Upper lobe of left lung (tissue), 4 donors: Measurements from ENCODE around the gene CLEC16A.

Experiments
- EP300 ChIP-seq, 4 donors: sonication (generic); formaldehyde crosslinking; IDR thresholded peaks; one replicate each; pipeline ENCODE4 v1.5.1; 2017; ENCODE audit warnings: antibody characterized with exemption in 4 of 4, control low read depth in 2 of 4
- POLR2A ChIP-seq, 4 donors: fragments of 450-650 bp; IDR thresholded peaks; one replicate each; pipeline ENCODE4 v1.5.1; 2016 to 2017; ENCODE audit warnings: antibody characterized with exemption in 4 of 4, mild to moderate bottlenecking in 2 of 4
- POLR2AphosphoS5 ChIP-seq, 2 donors: sonication (generic); formaldehyde crosslinking; IDR thresholded peaks; one replicate each; pipeline ENCODE4 v1.5.1; 2017; ENCODE audit warnings: antibody characterized with exemption in 2 of 2
- TF ChIP-seq, protein P1 (sequence below), 6 experiments: fragments of 450-650 bp in 4 of 6; fragments of 200-600 bp in 2 of 6; sonication (generic) in 2 of 6; IDR thresholded peaks; one replicate each; pipeline ENCODE4 v1.5.1; 2016 to 2019; ENCODE audit warnings: antibody characterized with exemption in 6 of 6

DNA sequence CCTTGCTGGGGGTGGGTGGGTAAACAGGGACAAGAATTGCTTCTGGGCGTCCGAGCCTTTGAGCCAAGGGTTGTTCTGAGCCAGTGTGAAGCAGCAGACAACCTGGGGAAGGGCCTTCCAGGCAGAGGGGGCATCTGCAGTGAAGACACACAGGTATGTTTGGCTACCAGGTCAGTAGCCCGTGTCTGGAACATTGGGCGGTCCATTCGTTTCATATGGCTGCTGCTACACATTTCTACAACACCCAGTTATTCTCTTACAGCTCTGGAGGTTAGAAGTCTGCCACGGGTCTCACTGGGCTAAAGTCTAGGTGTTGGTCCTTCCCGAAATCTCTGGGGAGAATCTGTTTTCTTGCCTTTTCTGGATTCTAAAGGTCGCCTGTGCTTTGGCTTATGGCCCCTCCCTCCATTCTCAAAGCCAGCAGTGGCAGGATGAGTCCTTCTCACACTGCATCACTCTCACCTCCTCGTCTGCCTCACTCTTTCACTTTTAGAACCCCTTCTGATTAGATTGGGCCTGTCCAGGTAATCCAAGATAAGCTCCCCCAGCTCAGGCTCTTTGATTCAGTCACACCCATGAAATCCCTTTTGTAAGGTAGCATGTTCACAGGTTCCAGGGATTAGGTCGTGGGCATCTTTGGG is 136.1 kb downstream of the CLEC16A start:
- TF ChIP-seq, protein P1, sequence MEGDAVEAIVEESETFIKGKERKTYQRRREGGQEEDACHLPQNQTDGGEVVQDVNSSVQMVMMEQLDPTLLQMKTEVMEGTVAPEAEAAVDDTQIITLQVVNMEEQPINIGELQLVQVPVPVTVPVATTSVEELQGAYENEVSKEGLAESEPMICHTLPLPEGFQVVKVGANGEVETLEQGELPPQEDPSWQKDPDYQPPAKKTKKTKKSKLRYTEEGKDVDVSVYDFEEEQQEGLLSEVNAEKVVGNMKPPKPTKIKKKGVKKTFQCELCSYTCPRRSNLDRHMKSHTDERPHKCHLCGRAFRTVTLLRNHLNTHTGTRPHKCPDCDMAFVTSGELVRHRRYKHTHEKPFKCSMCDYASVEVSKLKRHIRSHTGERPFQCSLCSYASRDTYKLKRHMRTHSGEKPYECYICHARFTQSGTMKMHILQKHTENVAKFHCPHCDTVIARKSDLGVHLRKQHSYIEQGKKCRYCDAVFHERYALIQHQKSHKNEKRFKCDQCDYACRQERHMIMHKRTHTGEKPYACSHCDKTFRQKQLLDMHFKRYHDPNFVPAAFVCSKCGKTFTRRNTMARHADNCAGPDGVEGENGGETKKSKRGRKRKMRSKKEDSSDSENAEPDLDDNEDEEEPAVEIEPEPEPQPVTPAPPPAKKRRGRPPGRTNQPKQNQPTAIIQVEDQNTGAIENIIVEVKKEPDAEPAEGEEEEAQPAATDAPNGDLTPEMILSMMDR (IDR thresholded peaks at IDR 0.05) = no peak
- TF ChIP-seq POLR2AphosphoS5 (IDR thresholded peaks at IDR 0.05) = no peak
- no peak for TF ChIP-seq POLR2A (IDR thresholded peaks at IDR 0.05)
- TF ChIP-seq EP300 (IDR thresholded peaks at IDR 0.05) = no peak
